Sigmoid colon (tissue), 4 donors: ENCODE measurements around the gene MX2.

Source experiments
- CTCF ChIP-seq, 4 experiments: fragments of 450-650 bp in 3 of 4; fragments of 200-600 bp in 1 of 4; IDR thresholded peaks; one replicate each; pipeline ENCODE4 v1.5.1; 2016 to 2019; ENCODE audit warnings: antibody characterized with exemption in 4 of 4, mild to moderate bottlenecking in 3 of 4, moderate library complexity in 2 of 4
- EP300 ChIP-seq, 4 donors: sonication (generic); formaldehyde crosslinking; IDR thresholded peaks; one replicate each; pipeline ENCODE4 v1.6.1; 2017; ENCODE audit warnings: antibody characterized with exemption in 4 of 4
- POLR2A ChIP-seq, 2 donors: fragments of 450-650 bp; IDR thresholded peaks; one replicate each; pipeline ENCODE4 v1.6.1; 2016; ENCODE audit warnings: antibody characterized with exemption in 2 of 2, mild to moderate bottlenecking in 2 of 2, moderate library complexity in 2 of 2
- POLR2AphosphoS5 ChIP-seq, 4 donors: sonication (generic); formaldehyde crosslinking; IDR thresholded peaks; one replicate each; pipeline ENCODE4 v1.6.1; 2017; ENCODE audit warnings: antibody characterized with exemption in 4 of 4

GRCh38 chr21:41418956-41419680 is 57.3 kb downstream of the MX2 start:
- TF ChIP-seq CTCF (IDR thresholded peaks at IDR 0.05) (no peak), POLR2A (IDR thresholded peaks at IDR 0.05) (no peak), POLR2AphosphoS5 (IDR thresholded peaks at IDR 0.05) (no peak), EP300 (IDR thresholded peaks at IDR 0.05) (no peak)
